Measurements from ENCODE around the gene SSC5D.

The SSC5D gene

DNA sequence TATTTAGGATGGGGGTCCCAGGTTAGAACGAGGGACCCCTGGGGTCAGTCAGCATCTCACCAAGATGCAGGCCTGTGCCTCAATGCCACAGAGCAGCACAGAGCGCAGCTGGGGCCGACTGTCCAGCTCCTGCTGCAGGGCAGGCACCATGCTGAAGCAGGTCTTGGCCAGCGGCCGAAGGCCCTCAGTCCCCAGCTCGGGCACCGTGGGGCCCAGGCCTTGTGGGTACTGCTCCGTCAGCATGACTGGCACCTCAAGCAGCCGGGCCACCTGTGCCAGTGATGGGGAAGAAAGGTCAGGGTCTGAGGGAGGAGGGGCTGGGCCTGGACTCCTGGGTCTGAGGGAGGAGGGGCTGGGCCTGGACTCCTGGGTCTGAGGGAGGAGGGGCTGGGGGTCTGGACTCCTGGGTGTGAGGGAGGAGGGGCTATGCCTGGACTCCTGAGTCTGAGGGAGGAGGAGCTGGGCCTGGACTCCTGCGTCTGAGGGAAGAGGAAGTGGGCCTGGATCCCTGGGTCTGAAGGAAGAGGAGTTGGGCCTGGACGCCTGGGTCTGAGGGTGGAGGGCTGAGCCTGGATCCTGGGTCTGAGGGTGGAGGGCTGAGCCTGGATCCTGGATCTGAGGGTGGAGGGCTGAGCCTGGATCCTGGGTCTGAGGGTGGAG lies 32.5 kb upstream of the SSC5D start:
- no peak for DNase-seq

DNA sequence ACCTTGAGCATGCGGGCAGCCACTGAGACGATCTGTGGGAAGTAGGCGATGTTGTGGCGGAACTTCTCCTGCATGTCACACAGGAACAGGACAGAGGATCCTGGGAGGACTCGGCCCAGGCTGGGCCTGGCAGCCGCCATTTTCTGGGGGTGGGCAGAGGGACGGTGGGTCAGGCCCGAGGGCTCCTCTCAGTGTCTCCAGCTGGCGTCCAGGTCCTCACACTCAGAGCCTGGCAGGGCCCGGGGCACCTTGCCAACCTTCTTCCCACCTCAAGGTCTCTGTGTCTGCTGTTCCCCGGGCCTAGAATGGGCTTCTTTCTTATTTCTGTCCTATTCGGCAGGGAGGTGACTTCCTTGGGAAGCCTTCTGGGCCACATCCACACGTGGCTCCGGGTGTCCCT lies 31.9 kb upstream of the SSC5D start:
- no peak for DNase-seq

- no peak for DNase-seq
These were observed 30.4 kb upstream of the SSC5D start for GRCh38 chr19:55457683-55458457.

DNA sequence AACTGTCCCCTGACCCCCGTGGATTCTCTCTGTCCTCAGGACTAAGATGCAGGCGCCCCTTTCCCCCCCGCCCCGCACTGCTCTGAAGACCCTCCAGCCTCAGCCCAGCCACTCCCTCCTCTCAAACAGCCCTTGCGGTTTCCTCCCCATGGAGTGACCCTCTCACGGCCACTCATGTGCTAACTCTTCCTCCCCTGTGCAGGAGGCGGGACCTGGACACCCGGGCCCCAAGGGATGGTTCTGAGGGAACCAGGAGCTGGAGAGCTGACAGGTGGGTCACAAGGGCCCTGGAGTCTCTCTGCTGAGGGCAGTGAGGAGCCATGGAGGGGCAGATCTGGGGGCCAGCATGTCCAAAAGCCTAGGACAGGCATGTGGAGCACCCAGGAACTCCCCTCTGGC lies 28.7 kb upstream of the SSC5D start:
- DNase-seq: no peak

DNA sequence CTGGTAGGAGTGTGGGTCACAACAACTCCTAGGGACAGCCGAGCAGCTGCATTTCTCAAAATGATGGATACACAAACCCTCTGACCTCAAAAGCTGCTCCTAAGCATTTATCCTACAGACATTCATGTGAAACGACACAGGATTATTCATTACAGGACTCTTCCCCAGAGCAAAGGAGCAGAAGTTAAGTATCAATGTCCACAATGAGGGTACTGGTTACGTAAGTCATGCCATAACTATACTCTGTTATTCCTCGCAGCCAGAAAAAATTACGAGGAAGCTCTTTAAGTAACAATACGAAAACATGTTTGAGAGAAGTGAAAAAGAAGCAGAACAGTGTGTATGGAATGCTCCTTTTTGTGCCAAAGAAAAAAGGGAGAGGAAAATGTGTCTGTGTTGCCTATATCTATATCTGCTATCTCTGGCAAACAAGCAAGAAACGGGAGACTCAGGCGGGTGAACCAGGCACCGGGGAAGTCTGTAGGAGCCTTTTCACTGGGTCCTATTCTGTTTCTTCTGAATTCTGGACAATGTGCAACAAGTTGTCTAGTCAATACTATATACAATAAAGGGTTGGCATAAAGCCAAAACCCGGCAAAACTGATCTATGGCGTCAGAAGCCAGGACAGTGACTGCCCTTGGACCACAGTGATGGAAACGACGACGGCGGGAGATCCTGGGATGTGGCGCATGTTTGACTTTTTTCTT lies 28.1 kb upstream of the SSC5D start:
- DNase-seq: no peak

DNA sequence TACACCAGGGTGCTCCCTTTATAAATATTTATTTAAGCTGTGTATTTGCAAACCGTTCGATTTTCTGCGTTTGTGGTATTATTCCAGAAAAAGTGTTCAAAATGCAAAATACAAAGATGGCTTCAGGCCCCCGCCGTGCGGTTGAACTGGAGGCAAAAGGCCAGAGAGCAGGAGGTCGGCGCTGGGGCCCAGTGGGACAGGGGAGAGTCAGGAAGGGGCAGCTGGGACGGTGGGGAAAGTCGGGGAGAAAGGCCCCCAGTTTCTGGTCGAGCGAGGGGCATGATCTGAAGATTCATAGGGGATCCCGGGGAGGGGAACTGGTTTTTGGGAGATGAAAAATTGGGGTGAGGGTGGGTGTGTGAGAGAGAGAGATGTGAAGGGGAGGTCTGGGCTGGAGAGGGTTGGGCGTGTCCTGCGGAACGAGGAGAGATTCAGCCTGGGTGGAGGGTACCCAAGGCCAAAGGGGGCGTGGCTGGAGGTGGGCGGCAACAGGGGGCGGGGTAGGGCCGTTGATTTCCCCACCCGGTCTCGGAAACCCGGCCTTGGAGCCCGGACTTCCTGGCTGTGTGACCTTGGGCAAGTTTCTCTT lies 27.5 kb upstream of the SSC5D start:
- DNase-seq: peak; percentile 69

- DNase-seq: peak; percentile 100
These were observed 26.8 kb upstream of the SSC5D start, which contains the start of gene ISOC2 for GRCh38 chr19:55461259-55461973. ISOC2 (minus strand) TSS chr19:55461642; CDS start chr19:55456486, 5,156 bp downstream.

- no peak for DNase-seq
These were observed 26.1 kb upstream of the SSC5D start for GRCh38 chr19:55461974-55462626.

- DNase-seq: no peak
These were observed 25.5 kb upstream of the SSC5D start for GRCh38 chr19:55462722-55463121.

- DNase-seq: no peak
These were observed 24.6 kb upstream of the SSC5D start for GRCh38 chr19:55463583-55464031.

DNA sequence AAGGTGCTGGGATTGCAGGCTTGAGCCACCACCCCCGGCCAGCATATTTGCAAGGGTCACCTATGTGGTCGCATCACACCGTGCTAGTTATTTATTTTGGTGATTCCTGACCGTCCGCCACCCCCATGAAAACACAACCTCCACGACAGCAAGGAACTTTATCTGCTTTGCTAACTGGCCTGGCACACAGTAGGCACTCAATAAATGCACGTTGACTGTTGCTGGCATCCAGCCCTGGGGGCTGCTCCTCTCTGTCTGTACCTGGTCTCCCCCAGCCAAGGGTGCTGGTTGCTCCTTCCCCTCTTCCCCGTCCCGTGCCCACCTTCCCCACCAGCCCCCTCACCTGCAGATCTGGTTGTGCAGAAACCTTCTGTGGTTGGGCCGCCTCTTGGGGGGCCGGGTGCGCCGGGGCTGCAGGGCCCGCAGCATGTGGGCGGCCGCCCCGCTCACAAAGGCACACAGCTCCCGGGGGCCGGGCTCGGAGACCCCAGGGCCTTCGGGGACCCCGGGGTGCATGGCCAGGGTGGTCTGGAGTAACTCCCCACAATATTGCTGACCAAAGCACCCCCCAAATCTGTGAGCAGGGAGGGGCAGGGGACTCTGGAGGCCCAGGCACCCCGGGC lies 24.1 kb upstream of the SSC5D start:
- no peak for DNase-seq

- DNase-seq: no peak
These were observed 23.6 kb upstream of the SSC5D start, which contains the start of gene C19orf85 for GRCh38 chr19:55464662-55465054. C19orf85 (minus strand) TSS chr19:55464751; CDS start chr19:55464554, 197 bp downstream.

- no peak for DNase-seq
These were observed 22.6 kb upstream of the SSC5D start for GRCh38 chr19:55465460-55466240.

GRCh38 chr19:55466241-55466614 lies 22.0 kb upstream of the SSC5D start:
- DNase-seq: no peak

DNA sequence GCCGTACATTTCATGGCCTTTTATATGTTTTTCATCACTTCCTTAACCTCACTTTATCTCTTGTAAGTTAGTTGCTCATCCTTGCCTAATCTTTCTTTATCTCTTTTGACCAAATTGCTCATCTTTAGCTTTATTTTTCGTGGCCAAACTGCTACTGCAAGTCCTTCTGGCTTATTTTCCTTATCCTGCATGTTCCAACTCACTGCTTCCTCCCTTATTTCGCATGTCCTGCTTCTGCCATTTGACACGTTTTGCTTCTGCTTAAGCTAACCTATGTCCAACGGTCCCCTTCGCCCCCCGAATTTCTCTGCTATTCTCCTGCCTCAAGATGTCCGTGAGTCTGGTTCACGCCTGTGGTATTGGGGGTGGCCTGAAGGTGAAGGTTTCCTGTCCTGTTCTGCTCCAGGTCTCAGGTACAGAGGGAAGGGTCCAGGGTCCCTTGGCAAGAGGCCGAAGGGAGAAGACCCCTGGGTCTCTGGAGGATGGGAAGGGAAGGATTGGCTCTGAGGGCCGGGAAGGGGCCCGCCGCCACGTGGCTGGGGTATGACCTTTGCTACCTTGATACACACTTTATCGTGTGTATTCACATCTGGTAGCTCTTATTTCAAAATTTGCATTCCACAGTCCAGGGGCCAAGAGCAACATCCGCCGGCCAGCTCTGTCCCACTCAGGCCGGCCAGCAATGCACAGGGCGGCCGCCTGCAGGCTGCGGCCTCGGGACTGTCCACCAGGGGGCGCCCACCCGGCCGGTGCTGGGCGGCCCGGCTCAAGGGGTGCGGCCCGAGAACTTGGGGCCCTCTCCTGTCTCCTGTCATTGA lies 20.8 kb upstream of the SSC5D start:
- DNase-seq: peak; percentile 87

- DNase-seq: no peak
These were observed 20.2 kb upstream of the SSC5D start for GRCh38 chr19:55468054-55468393.

DNA sequence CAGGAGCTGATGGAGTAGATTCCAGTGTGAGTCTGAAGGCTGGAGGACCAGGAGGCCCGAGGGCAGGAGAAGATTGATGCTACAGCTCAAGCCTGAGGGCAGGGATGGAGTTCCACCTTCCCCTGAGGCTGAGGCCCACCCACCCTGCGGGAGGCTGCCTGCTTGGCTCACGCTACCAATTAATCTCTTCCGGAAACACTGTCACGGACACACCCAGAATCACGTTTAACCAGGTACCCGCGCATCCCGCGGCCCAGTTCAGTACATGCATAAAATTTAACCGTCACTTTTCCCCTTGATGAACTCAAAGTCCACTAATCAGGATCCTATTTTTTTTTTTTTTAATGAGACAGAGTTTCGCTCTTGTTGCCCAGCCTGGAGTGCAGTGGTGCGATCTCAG lies 17.0 kb upstream of the SSC5D start:
- DNase-seq: no peak

- DNase-seq: no peak
These were observed 15.8 kb upstream of the SSC5D start for GRCh38 chr19:55472463-55472862.

GRCh38 chr19:55473225-55474012 lies 14.8 kb upstream of the SSC5D start:
- no peak for DNase-seq

All from stimulated activated CD8-positive, alpha-beta memory T cell treated with anti-CD3 and anti-CD28 coated beads, Interleukin-4, amount 100 ng/mL, for 48 hours (primary cell).